MM.1S (cell line): ENCODE measurements around the gene CERS6.

Source experiments
- EZH2 ChIP-seq: fragments of 300-600 bp; sonication (generic); optimal IDR thresholded peaks from 2 replicates; pipeline ENCODE3; 2017; ENCODE audit warnings: low read depth, mild to moderate bottlenecking, antibody characterized with exemption, low read length, mixed read lengths
- EZH2phosphoT487 ChIP-seq: fragments of 300-600 bp; sonication (generic); IDR thresholded peaks from 2 replicates; pipeline ENCODE4 v1.6.1; 2018; ENCODE audit warnings: antibody characterized with exemption, low read length
- TF ChIP-seq, protein P1 (sequence below): fragments of 300-600 bp; sonication (generic); IDR thresholded peaks from 2 replicates; pipeline ENCODE4 v1.5.1; 2016; ENCODE audit warnings: antibody characterized with exemption, low read length, mixed read lengths

DNA sequence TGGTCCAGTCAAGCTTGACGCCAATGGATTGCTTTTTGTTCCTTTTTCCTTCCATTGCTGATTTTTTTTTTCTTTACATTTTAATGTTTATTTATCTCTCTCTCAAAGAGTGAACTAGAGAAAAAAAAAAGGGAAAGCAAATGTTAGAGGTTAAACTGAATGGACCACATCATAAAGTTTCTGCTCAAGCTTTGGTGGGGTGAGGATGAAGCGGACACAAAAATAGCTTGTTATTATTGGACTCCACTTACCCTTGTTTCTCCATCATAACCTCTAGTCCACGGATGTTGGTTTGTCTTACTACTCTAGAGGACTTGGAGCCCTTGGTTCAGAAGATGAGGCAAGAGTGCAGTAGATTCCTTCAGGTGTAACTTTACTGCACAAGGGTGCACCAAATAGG, 27.6 kb upstream of the CERS6 start:
- TF ChIP-seq, protein P1, sequence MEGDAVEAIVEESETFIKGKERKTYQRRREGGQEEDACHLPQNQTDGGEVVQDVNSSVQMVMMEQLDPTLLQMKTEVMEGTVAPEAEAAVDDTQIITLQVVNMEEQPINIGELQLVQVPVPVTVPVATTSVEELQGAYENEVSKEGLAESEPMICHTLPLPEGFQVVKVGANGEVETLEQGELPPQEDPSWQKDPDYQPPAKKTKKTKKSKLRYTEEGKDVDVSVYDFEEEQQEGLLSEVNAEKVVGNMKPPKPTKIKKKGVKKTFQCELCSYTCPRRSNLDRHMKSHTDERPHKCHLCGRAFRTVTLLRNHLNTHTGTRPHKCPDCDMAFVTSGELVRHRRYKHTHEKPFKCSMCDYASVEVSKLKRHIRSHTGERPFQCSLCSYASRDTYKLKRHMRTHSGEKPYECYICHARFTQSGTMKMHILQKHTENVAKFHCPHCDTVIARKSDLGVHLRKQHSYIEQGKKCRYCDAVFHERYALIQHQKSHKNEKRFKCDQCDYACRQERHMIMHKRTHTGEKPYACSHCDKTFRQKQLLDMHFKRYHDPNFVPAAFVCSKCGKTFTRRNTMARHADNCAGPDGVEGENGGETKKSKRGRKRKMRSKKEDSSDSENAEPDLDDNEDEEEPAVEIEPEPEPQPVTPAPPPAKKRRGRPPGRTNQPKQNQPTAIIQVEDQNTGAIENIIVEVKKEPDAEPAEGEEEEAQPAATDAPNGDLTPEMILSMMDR = no peak
- TF ChIP-seq EZH2 (no peak), EZH2phosphoT487 (no peak)
